HG03342 (cell line): ENCODE results near the gene FGFR4.

Experiments used
- ATAC-seq: cut with Tn5 transposase; IDR thresholded peaks from one replicate; pipeline ENCODE4 v1.9.1; 2021; ENCODE audit warnings: mild to moderate bottlenecking, moderate library complexity; ENCODE audit not compliant: unreplicated experiment

Gene FGFR4

DNA sequence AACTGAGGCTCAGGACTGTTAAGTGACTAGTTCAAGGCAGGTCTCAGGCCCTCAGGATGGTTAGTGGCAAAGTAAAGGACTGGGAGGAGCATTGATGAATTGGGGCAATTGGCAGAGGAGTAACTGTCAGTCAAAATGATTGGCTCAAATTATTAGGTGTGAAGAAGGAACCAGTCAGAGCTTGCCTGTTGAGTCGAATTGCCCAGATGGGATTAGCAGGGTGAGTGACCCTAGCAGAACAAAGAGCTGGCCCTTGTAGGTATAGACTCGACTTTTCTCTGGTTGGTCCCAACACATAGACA, 44.3 kb downstream of the FGFR4 start:
- no peak for ATAC-seq

DNA sequence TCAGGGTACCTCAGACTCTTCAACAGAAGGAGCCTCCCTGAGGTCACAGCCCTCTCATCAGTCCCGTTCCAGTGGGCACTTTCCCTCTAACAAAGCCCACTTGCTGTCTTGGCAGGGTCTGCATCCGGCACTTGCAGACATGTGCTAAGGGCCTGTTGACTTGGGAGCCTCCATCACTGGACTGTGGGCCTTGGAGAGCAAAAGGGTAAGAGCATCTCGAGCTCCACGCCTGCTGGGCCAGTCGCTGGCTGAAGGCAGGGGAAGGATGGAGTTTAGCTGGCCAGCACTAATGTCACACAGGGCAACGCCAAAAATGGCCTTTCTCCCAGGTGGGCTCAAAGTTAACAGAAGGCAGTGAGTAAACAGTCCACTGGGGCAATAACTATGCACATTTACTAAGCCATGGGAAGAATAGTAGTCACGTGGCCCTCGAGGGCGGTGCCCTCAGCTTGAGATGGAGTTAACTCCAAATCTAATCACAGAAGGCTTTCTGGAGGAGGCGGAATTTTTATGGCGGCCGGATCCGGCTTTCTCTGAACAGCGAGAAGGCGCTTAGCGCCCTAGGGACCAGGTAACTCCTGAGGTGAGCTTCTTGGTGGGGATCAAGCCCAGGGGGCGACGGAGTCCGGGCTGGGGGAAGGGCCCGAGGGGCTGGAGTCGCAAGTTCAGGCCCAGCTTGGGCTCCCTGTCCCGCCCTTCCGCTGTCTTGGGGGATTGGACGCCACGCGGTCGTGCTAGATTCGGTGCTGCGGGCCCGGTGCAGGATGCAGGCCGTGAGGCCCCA, 44.8 kb downstream of the FGFR4 start:
- no peak for ATAC-seq

DNA sequence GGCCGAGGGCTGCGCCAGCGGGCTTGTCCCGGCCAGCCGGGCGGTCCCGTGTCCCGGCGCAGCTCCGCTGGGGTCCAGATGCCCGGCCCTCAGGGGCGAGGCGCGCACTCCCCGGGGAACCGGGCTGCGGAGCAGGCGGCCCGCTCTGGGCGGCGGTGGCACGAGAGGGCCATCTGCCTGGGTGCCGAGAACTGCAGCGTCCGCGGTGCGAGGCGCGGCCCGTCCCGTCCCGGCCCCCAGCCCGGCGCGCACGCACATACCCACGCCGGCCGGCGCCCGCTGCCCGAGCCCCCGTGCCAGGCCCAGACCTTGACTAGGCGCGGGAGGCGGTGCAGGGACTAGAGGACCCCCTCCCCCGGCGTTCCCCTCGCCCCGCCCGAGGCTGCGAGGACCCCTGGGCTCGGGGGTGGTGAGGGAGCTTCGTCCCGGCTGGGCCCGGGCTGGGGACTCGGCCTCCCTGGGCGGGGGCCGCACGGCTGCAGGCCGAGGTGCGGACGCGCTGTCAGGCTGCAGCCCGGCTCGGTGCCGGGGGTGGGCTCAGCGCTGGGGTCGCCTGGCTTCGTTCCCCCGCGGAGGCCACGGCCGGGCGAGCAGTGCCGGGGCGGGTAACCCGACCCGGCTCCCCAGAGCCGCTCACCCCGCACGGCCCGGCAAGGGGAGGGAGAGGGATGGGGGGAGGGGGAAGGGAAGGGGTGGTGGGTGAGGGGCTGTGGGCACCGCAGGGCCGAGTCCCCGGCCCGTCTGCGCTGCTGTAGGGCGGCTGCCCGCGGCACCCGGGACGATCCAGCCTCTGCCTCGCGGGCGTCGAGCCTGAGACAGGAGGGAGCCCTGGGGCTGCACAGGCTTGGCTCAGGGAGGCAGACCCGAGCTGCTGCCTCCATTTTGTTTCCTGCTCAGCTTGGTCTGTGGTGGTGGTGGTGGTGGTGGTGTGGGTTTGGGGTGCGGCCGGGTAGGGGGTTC, 45.7 kb downstream of the FGFR4 start:
- no peak for ATAC-seq

DNA sequence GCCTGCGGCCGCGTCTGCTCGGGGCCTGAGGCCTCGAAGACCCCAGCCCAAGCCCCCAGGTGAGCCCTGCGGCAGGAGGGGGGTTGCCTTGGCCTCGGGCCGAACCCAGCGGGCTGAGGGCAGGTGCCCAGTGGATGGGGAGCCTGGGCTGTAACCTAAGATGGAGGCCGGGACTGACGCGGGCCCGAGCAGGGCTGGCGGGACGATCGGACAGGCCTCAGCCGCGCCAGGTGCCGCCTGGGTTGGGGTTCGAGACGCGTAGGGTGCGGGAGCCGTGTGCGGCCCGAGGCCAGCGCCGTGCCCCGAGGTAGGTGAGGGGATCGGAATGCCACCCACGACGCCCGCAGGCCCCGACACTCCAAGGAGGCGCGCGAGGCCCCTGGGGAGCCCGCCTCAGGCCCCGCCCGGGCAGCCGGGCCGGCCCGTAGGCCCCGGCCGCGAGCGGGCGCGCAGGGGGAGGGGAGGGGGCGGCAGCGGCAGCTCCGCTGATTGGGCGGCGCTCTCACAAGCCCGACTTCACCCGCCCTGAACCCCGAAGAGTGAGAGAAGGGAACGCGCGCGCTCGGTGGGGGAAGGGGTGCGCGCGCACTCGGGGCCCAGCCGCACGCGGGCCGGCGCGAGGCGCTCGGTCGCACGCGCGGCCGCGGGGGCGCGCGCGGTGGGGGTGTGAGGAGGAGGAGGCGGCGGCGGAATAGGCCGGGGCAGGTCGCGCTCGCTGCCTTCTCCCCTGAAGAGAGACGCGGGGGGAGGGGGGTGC, 46.6 kb downstream of the FGFR4 start, which contains the start of gene NSD1:
Gene NSD1 (plus strand): TSS at position 678 of the 757 bp plus-strand sequence. CDS start 1,331 bp downstream, outside the sequence.
- ATAC-seq, result peak; percentile 63

DNA sequence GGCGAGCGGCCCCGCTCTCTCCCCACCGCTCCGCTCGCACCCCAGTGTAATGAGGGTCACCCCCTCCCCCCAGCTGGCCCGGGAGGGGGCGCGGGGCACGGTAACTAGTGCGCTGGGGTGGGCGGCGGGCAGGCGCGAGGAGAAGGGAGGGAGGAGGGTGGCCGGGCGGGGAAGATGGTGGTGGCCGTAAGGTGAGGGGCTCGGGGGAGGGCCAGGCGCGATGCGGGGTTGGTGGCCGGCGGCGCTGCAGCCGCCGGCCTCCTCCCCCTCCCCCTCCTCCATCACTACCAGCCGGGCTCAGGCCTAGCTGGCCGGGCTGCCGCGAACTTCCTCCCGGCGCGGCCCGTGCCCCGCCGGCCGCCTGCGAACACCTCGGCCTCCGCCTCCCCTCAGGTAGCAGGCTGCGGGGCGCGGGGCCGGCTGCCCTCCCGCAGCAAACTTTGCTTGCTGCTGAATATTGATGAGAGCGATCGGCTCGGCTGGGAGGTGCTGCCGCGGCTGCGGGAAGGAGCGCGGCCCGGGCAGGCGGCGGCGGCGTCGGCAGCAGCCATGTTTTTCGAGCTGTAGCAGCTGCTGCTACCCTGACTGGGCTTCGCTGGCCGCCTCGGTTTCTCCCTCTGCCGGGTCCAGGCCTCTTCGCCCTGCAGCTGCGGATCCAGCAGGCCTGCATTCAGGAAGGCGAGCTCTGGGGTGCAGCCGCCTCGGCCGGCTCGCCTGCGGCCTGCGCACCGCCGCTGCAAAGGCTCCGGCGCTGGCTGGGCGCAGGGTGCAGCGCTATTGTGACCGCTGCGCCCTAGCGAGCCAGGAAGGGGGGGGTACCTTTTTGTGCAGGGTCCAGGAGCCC, 47.4 kb downstream of the FGFR4 start:
- peak; percentile 29 for ATAC-seq

DNA sequence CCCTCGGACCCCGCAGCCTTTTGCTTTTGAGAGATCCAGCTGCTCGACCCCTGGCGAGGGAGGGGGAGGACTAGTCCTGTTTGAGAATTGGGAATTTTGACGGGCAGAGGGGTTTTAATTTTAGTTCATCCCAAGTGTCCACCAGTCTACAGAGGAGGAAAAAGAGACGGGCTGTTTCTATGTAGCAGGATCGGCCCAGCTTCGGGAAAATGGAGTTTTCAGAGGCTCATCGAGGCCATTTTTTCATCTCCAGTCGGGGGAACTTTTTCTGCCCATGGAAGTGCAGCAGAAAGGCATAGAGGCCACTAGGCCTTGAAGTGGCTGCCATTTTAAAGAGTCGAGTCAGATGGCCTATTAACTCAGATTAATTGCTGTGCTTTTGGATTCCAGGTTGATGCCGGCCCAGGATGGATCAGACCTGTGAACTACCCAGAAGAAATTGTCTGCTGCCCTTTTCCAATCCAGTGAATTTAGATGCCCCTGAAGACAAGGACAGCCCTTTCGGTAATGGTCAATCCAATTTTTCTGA, 48.0 kb downstream of the FGFR4 start:
- ATAC-seq, result no peak

DNA sequence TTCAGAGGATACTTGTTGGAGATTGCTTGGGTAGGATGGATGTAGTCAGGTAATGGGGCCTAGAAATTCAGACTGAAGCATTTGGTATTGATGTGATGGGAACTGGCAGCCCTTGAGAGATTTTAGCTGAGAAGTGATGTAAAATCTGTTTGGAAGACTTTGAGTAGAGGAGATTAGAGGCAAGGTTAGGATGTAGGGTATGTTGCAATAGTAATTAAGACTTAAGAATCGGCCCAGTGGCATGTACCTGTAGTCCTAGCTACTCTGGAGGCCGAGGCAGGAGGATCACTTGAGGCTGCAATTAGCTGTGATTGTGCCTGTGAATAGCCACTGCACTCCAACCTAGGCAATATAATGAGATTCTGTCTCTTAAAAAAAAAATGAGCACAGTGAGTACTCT, 53.6 kb downstream of the FGFR4 start:
- ATAC-seq, result no peak

DNA sequence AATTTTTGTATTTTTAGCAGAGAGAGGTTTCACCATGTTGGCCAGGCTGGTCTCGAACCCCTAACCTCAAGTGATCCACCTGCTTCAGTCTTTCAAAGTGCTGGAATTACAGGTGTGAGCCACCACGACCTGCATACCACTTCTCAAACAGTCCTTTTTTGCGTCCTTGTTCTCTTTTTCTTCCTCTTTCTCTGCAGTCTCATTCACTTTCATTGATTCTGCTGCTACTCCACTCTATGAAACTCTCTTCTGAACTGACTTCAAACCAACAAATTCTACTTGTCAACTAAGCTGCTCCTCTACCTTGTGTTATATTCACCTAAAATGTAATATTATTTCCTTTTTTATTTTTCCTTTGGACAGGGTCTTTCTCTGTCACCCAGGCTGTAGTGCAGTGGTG, 54.8 kb downstream of the FGFR4 start:
- no peak for ATAC-seq

DNA sequence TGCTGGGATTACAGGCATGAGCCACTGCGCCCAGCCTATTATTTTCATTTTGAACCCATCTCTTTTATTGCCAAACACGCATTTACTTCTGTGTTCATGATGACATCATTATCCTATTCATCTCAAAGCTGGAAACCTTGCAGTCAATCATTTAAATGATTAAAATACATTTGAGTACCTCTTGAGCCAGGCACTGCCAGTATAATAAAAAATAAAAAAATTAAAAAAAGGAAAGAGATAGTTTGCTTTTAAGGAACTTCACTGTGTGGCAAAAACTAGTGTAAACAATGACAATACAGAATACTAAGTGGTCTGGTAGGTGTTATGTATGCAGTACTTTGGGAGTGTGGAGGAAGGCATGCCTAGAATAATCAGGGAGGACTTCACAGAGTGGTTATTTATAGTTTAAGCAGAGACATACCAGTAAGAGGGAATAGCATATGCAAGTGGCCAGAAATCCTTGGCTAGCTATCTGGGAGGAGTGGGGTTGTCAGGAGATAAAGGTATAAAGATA, 55.4 kb downstream of the FGFR4 start:
- no peak for ATAC-seq

DNA sequence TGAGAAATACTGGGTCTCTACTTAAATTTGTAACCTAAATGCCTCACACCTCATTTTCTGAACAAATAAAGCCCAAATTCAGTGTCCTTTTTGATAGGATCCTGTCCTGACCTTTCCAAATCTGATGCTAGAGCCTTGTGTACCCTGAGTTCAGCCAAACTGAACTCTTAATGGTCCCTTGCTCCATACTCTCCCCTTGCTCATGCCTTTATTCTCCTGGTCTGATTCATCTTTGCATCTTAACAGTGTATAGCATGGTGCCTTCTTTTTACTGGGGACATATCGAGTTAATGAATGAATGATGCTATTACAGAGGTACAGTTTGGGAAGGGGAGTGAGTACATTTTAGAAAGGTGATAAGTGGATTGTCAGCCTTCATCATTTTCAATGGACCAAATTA, 56.1 kb downstream of the FGFR4 start:
- ATAC-seq, result no peak

DNA sequence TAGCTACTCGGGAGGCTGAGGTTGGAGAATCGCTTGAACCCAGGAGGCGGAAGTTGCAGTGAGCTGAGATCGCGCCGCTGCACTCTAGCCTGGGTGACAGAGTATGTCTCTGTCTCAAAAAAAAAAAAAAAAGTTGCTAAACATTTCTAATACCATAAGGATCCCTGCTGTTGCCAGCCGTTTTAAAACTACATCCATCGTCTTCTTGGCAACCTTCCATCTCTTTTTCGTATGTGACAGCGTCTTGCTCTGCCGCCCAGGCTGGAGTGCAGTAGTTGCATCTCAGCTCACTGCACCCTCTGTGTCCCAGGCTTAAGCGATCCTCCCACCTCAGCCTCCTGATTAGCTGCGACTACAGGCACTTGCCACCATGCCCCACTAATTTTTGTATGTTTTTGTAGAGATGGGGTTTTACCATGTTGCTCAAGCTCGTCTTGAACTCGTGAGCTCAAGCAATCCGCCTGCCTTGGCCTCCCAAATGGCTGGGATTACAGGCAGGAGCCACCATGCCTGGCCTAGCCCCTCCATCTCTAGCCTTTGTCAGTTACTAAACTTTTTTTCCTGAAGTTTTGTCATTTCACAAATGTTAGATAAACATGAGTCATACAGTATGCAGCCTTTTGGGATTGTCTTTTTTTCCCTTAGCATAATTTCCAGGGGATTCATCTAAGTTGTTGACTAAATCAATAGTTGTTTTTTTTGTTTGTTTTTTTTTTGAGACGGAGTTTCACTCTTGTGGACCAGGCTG, 60.4 kb downstream of the FGFR4 start:
- no peak for ATAC-seq
